GM18867 (cell line): ENCODE data around the gene IL1RN.

Experiments used
- ATAC-seq: cut with Tn5 transposase; IDR thresholded peaks from one replicate; pipeline ENCODE4 v1.9.1; 2021; ENCODE audit warnings: mild to moderate bottlenecking, moderate library complexity; ENCODE audit not compliant: unreplicated experiment

IL1RN gene

DNA sequence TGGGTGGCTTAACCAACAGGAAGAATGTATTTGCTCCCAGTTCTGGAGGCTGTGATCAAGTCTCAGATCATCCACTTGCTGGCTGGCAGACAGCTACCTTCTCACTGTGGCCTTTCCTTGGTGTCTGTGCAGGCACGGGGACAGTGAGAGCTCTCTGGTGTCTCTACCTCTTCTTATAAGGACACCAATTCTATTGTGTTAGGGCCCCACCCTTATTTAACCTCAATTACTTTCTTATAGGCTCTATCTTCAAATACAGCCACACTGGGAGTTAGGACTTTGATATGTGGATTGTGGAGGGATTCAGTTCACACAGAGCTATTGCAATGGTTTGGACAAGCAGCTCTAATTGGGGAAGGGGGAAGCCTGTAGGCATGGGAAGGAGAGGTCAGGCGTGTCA is 25.3 kb upstream of the IL1RN start:
- no peak for ATAC-seq

GRCh38 chr2:113103277-113103676 is 24.1 kb upstream of the IL1RN start:
- no peak for ATAC-seq

DNA sequence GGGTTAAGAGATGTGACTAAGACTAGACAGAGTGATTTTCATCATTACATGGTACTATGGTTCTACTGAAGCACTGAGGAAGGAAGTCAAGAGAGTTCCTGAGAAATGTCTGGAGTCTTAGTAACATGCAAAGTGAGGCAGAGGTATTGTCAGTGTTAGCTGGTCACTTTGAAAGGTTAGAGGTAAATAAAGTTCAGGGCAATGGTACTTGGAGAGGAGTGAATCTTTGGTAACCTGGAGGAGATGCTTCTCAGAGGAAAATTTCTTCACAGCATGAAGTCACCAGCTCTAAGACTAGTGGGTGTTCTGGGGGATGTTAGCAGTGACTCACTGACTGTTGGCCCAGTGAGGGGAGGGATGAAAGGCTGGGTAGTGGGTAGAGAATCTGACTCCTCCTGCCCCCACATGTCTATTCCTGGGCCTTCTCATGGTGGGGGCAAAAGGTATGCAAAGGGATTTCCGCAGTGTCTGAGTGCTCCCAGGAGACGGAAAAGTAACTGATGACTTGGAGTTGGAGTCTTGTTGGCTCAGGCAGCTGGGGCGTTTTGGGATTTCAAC is 23.3 kb upstream of the IL1RN start:
- no peak for ATAC-seq

DNA sequence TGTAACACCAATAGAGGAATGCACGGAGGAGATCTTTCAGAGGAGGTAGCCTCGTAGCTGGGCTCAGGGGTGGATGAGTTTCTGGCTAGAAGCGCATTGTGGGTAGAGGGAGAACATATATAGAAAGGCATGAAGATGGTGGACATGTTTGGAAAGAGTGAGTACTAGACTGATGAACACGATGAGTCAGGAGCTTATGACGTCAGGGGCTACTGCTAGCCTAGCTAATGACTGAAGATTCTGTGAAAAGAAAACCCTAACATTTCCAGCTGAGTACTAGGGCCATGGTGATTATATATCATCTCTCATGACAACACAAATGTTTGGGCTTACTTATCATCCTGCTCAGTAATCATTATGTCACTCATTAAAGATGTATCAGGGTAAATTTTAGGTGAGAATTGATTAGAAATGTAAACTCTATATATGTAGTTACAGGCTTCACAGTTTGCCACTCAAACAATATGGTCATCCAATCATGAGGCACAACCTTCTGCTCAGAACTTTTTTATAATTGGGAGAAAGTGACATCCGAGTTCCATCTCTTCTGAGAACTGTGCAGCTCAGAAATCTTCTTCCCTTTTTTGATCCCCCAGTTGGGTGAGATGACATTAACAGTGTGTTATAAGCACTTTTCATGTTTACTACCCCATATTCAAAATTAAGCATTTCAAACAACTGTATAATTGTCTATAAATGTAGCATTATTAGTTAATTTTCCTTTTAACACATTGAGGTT is 22.2 kb upstream of the IL1RN start:
- ATAC-seq = no peak

DNA sequence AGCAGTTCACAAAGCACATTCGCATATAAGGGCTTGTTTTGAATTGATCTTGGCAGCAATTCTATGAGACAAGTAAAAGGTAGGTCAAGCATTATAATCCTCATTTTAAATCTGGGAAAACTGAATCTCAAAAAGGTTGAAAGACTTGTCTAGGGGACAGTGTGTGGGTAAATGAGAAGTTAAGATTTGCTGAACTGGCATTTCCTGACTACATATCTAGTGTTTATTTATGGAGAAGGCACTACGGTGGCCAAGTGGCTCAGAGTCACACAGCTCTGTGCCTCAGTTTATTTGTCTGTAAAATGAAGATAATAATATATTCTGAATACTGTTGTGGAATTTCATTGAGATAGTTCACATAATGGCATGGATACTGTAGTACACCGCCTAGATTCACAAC is 16.3 kb upstream of the IL1RN start:
- ATAC-seq = no peak

DNA sequence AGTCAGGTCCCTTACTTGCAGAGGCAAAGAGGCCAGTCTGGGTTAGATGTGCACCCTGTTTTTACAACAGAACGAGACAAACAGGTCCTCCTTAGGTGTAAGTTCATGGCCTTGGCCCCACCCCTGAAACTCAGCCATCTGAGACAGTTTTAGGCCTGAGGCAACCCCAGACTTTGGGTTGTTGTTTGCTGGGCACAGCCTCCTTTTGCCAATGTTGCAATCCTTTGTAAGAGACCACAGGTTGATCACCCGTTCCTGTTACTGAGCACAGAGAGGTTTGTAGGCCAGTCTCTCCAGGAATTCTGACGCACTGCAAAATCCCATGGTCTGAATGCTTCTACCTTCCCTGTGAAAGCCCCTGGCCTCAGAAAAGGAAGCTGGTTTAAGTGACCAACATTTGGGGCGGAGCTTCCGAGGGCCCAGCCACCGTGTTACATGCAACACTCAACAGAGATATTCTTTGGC is 15.5 kb upstream of the IL1RN start:
- ATAC-seq = no peak

DNA sequence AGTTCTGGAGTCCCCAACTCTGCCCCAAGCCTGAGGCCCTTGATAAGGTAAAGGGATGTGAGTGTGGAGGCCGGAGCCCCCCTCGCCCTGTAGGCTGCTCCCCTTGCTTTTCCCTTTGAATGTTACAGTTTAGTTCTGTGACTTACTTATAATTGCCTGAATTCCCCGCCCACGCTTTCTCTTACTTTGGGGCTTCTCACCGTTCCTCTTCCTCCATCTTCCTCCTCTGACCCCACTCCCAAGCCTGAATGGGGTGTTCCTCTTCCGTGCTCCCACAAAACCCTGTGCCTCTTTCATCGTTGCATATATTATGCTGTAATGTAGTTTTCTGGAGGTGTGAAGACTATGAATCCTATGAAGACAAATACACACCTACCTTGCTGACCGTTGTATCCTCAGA is 15.0 kb upstream of the IL1RN start:
- no peak for ATAC-seq

DNA sequence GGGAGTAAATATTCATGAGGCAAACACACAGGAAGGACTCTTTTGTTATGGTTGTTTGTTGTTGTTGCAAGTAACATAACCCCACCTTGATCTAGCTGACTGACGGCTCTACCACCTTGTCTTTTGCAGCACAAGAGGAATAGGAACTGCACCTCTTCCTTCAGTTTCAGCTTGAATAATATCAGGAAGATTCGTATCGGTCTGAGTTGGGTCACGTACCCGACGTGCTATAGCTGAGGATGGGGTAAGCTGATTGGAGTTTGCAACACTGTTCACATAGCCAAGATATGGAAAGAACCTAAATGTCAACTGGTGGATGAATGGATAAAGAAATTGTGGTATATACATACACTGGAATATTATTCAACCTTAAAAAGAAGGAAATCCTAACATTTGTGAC is 14.5 kb upstream of the IL1RN start:
- ATAC-seq = no peak

GRCh38 chr2:113113807-113114206 is 13.6 kb upstream of the IL1RN start:
- ATAC-seq = no peak

GRCh38 chr2:113114224-113114945 is 13.0 kb upstream of the IL1RN start:
- ATAC-seq = no peak

- ATAC-seq = no peak
Measured at GRCh38 chr2:113114996-113115395, 12.4 kb upstream of the IL1RN start.

DNA sequence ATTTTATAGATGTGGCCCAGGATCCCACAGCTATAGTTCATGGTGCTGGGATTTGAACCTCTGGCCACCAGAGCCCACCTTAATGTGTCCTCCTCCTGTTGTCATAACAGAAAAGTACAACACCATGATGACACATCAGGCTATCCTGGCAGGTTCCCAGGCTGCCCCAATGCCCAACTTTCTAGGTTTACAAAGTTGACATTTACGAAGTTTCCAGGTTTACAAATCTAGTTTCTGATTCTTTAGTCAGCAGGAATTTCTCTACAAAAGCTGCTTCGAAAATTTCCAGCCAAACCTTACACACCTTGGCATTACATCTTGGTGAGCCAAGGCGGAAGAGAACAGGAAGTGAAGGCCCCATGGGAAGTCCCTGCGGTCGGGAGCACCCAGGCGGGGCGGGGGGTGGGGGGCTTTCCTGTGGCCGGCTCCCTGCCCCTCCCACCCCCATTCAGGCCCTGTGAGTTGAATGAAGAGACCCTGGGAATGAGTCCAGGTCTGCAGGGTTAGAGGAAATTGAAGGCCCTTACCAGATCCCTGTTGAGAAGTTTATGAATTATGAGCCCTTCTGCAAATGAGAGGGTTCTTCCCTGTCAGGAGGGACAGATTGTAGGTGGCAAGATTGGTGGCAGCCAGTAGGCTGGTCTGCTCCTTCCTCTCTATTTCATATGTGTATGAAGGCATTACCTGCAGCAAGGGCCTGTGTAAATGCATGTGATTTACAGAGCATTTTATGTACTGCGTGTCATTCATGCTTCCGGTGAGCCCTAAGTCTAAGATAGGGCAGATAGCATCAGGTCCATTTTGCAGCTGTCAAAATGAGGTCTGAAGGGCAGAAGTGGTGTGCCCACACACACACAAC is 11.1 kb upstream of the IL1RN start:
- peak; percentile 46 for ATAC-seq

- ATAC-seq = no peak
Measured at GRCh38 chr2:113117541-113118262, 9.7 kb upstream of the IL1RN start.

DNA sequence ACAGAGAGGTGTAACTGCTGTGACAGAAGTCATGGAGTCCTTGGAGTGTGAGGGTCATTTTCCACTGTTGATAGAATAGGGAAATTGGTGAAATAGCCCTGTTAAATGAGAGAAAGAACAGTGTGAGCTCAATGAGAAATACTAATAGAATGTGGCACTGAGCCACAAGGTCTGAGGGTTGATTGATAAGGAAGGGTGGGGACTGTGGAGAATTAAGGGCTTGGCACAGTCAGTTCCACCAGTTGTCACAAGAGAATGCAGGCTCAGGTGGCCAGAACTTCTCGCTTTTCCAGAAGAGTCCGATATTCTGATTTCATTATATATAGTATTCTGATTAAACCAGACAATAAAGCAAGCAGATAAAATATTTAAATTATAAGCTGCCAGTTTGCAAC is 9.1 kb upstream of the IL1RN start:
- no peak for ATAC-seq

DNA sequence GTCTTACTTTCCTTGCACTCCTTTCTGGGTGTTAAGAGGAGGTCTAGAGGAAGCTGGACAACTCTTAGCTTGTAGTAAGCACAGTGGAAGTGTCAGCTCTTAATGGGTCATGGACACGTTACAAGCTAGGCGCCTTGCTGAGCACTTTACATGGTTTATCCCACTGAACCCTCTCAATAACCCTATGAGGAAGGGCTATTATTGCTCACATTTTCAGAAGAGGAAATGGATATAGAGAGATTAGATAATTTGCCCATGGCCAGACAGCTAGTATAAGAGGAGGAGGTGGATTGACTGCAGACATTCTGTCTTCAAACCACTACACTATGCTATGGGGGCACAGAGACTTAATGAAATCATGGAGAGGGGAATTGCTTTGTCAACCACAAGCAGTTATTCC is 8.3 kb upstream of the IL1RN start:
- ATAC-seq = no peak

DNA sequence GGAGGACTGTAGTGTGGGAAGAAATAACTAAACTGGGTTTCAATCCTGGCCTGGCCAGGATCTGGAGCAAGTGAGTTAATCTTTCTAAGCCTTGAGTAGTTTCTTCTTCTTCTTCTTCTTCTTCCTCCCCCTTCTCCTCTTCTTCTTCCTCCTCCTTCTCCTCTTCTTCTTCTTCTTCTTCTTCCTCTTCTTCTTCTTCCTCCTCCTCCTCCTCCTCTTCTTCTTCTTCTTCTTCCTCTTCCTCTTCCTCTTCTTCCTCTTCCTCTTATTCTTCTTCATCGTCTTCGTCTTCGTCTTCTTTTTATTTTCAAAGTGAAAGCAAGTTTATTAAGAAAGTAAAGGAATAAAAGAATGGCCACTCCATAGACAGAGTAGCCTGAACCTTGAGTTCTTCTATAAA is 6.5 kb upstream of the IL1RN start:
- no peak for ATAC-seq

- ATAC-seq = no peak
Measured at GRCh38 chr2:113122364-113122763, 5.0 kb upstream of the IL1RN start.

DNA sequence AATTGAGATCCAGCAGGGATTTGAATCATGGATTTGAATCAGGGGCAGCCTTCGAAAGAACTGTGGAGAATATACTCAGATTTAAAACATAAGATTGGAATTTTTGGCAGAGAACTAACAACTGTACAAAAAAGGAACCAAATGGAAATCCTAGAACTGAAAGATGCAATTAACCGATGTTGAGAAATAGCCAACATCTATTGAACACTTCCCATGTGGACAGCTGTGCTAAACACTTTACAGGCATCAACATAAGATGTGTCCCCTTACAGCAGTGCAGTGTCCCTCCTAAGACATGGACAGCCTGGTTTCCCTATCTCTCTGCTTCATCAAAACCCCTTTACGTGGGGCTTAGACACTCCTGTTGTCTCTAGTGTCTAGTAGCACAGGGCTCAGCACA is 3.7 kb upstream of the IL1RN start:
- no peak for ATAC-seq

GRCh38 chr2:113124181-113124961 is 3.0 kb upstream of the IL1RN start:
- ATAC-seq = no peak
